Measurements from ENCODE around the gene RNF220.

The RNF220 gene

DNA sequence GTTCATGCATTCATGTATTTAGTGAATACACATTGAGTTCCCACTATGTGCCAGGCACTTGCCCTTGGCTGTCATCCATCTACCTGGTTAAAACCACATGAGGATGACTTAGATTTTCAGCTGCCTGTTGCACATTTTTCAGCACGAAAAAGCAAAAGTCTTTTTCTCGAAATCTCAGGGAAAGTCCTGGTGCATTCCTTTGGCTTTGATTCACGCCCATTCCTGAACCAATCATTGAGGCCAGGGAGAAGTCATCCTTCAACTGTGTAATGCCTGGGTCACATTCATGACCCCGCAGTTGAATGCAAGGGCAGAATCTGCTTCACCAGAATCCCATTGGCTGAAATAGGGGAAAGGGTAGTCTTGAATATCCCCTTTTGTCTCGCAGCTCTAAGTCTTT, 84.4 kb downstream of the RNF220 start (continued):
- TF ChIP-seq, protein P1, sequence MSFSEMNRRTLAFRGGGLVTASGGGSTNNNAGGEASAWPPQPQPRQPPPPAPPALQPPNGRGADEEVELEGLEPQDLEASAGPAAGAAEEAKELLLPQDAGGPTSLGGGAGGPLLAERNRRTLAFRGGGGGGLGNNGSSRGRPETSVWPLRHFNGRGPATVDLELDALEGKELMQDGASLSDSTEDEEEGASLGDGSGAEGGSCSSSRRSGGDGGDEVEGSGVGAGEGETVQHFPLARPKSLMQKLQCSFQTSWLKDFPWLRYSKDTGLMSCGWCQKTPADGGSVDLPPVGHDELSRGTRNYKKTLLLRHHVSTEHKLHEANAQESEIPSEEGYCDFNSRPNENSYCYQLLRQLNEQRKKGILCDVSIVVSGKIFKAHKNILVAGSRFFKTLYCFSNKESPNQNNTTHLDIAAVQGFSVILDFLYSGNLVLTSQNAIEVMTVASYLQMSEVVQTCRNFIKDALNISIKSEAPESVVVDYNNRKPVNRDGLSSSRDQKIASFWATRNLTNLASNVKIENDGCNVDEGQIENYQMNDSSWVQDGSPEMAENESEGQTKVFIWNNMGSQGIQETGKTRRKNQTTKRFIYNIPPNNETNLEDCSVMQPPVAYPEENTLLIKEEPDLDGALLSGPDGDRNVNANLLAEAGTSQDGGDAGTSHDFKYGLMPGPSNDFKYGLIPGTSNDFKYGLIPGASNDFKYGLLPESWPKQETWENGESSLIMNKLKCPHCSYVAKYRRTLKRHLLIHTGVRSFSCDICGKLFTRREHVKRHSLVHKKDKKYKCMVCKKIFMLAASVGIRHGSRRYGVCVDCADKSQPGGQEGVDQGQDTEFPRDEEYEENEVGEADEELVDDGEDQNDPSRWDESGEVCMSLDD (tag by site-specific recombination; IDR thresholded peaks at IDR 0.05), result no peak
- TF ChIP-seq, protein P2, sequence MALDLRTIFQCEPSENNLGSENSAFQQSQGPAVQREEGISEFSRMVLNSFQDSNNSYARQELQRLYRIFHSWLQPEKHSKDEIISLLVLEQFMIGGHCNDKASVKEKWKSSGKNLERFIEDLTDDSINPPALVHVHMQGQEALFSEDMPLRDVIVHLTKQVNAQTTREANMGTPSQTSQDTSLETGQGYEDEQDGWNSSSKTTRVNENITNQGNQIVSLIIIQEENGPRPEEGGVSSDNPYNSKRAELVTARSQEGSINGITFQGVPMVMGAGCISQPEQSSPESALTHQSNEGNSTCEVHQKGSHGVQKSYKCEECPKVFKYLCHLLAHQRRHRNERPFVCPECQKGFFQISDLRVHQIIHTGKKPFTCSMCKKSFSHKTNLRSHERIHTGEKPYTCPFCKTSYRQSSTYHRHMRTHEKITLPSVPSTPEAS (tag by site-specific recombination; IDR thresholded peaks at IDR 0.05), result no peak
- no peak for TF ChIP-seq ZNF16 (tag by site-specific recombination; IDR thresholded peaks at IDR 0.05; ENCODE audit: low read depth)
- no peak for TF ChIP-seq ZBTB7A (tag by site-specific recombination; IDR thresholded peaks at IDR 0.05; ENCODE audit: low read depth)
- TF ChIP-seq FEZF1 (tag by site-specific recombination; IDR thresholded peaks at IDR 0.05), result no peak
- TF ChIP-seq ZNF292 (tag by site-specific recombination; IDR thresholded peaks at IDR 0.05; ENCODE audit: borderline replicate concordance, low read depth), result no peak

DNA sequence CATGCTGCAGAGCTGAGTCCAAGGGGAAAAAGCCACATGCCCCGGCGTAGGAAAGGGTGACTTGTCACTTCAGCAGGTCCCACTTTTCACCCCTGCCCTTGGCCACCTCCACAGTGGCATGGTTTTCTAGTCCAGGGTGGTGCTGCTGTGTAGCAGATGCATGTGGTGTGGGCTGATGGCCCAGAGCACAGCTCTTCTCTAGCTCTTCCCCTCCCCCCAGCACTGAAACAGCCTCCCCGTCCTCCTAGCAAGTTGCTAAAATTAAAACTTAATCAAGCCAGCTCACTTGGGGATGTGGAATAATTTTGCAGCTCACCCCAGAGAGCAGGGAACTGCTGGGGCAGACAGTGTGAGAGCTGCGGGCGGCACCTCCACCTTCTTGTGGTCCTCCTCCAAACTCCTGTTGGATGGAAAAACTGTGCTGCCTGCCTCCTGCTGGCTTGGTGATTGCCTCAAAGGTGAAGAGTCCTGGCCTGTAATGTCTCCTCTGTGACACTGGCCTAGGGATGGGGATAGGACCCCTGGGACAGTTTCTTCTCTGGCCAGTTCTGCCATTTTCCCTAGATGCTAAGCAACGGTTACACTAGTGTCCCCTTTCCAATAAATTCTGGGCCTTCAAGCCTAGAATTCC, 91.6 kb downstream of the RNF220 start:
- H3K9me3 ChIP-seq (ENCODE audit: control insufficient read depth, insufficient read depth, low read depth, low read length), result no peaks in the 10 kb centered on the region
- H3K4me1 ChIP-seq (ENCODE audit: control insufficient read depth, insufficient read depth, low read length), result no peaks in the 10 kb centered on the region
- TF ChIP-seq ZNF341 (tag by site-specific recombination; IDR thresholded peaks at IDR 0.05; ENCODE audit: low read depth), result peak; percentile 32
- TF ChIP-seq, protein P3, sequence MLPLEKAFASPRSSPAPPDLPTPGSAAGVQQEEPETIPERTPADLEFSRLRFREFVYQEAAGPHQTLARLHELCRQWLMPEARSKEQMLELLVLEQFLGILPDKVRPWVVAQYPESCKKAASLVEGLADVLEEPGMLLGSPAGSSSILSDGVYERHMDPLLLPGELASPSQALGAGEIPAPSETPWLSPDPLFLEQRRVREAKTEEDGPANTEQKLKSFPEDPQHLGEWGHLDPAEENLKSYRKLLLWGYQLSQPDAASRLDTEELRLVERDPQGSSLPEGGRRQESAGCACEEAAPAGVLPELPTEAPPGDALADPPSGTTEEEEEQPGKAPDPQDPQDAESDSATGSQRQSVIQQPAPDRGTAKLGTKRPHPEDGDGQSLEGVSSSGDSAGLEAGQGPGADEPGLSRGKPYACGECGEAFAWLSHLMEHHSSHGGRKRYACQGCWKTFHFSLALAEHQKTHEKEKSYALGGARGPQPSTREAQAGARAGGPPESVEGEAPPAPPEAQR (tag by site-specific recombination; IDR thresholded peaks at IDR 0.05), result no peak
- H3K27ac ChIP-seq (ENCODE audit: extremely low read depth, low read depth, low read length), result no peak overlapping the region
- POLR2A ChIA-PET, result no interaction called here
- no peaks in the 10 kb centered on the region for H3K36me3 ChIP-seq (ENCODE audit: control insufficient read depth in 2 of 2, insufficient read depth in 1 of 2, low read length in 2 of 2)
- no peak overlapping the region for H3K4me3 ChIP-seq (ENCODE audit: low read depth, low read length)
- CTCF ChIA-PET, result interaction anchor here (0.6 to 1.0 kb wide), 2 partner anchors 119 to 211 kb away, joined by 3 to 5 read pairs; no protein-coding TSS in a partner anchor

DNA sequence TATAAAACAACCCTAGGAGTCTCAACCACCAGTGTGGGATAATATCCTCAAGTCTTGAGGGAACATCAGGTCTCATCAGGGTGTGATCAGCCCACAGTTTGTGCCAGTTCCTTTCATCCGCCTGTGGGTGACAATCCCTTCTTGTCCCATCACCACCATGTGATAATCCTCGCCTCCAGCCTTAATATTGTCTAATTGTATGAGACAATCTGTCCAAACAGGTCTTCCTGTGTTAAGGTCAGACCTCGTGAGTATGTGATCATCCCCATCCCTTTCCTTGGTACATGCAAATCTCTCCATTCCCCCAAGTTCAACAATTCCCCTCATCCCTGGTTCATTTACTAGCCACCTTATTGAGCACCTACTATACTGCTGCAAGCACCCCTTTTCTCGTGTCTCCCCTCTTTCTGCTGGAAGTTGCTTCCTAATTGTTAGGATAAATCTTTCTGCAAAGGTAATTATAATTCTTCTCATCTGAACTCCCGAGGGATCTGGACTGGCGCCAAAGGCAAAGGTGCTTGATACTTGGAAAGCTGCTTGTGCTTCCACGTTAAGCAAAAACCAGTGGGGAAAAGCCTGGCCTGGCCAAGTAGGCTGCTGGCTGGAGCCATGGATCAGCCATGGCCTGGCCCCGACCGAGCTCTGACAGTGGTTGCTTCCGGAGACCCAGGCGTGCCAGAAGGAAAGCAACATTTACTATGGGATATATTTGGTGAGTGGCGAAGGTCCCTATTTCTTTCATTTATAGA, 92.5 kb downstream of the RNF220 start:
- Histone ChIP-seq H3K9me3 (ENCODE audit: control insufficient read depth, insufficient read depth, low read depth, low read length) (no peaks in the 10 kb centered on the region), H3K27ac (ENCODE audit: extremely low read depth, low read depth, low read length) (no peak overlapping the region), H3K4me3 (ENCODE audit: low read depth, low read length) (no peak overlapping the region), H3K4me1 (ENCODE audit: control insufficient read depth, insufficient read depth, low read length) (no peaks in the 10 kb centered on the region), H3K36me3 (ENCODE audit: control insufficient read depth in 2 of 2, insufficient read depth in 1 of 2, low read length in 2 of 2) (no peaks in the 10 kb centered on the region)
- ChIA-PET POLR2A (interaction anchor here (0.6 kb wide), 1 partner anchor 41 kb away, joined by 4 read pairs; no protein-coding TSS in a partner anchor), CTCF (interaction anchor here (1.6 kb wide), 1 partner anchor 120 kb away, joined by 4 read pairs; no protein-coding TSS in a partner anchor)
- TF ChIP-seq ZNF664 (tag by site-specific recombination; IDR thresholded peaks at IDR 0.05) (peak; percentile 91), ZNF132 (tag by site-specific recombination; IDR thresholded peaks at IDR 0.05; ENCODE audit: borderline replicate concordance) (no peak), GLI2 (tag by site-specific recombination; IDR thresholded peaks at IDR 0.05; ENCODE audit: borderline replicate concordance, low read depth) (no peak), MZF1 (tag by site-specific recombination; IDR thresholded peaks at IDR 0.05; ENCODE audit: borderline replicate concordance) (peak; percentile 31; the same call in 1 of the 2 replicates), TRIM28 (IDR thresholded peaks at IDR 0.05; ENCODE audit: borderline replicate concordance, low read length) (no peak), ZNF366 (tag by site-specific recombination; conservative IDR thresholded peaks at IDR 0.05) (no peak), ZNF549 (tag by site-specific recombination; IDR thresholded peaks at IDR 0.05) (no peak), ZNF324 (tag by site-specific recombination; IDR thresholded peaks at IDR 0.05) (no peak), SCRT2 (tag by site-specific recombination; IDR thresholded peaks at IDR 0.05) (no peak), ZNF112 (tag by site-specific recombination; IDR thresholded peaks at IDR 0.05) (no peak), ZNF629 (tag by site-specific recombination; IDR thresholded peaks at IDR 0.05) (no peak), ZBTB7A (tag by site-specific recombination; IDR thresholded peaks at IDR 0.05; ENCODE audit: low read depth) (no peak)
- TF ChIP-seq, protein P4, sequence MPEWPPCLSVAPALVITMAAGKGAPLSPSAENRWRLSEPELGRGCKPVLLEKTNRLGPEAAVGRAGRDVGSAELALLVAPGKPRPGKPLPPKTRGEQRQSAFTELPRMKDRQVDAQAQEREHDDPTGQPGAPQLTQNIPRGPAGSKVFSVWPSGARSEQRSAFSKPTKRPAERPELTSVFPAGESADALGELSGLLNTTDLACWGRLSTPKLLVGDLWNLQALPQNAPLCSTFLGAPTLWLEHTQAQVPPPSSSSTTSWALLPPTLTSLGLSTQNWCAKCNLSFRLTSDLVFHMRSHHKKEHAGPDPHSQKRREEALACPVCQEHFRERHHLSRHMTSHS (tag by site-specific recombination; IDR thresholded peaks at IDR 0.05), result no peak
